ENCODE measurements around the gene FOSL1. TPM values are rescaled to one million over a fixed set of nuclear protein-coding genes. Genes with fewer than 3 reads are reported as not detected.

The FOSL1 gene
- total RNA-seq, 4 donors from 2014 or later: 11.9 to 72.7 (median 35.6) TPM

- TF ChIP-seq CTCF (IDR thresholded peaks at IDR 0.05) (no peak), POLR2A (IDR thresholded peaks at IDR 0.05) (no peak)
- peaks cover 0 to 19% (median 0%) of the 10 kb centered on the region in 3 donors for H3K4me1 ChIP-seq
- intact Hi-C loops (cut with DNase I): loop anchor here (5.0 kb wide), 1 partner anchor 106 kb away; no protein-coding TSS in a partner anchor
Observed at GRCh38 chr11:65880844-65881421, 19.3 kb downstream of the FOSL1 start.

GRCh38 chr11:65880027-65880426 lies 20.2 kb downstream of the FOSL1 start:
- Histone ChIP-seq H3K27ac (no peak overlapping the region), H3K27me3 (no peaks in the 10 kb centered on the region), H3K4me3 (peak overlapping the region in 1 of 4 donors; percentile 16), H3K36me3 (peaks cover 0 to 31% (median 8%) of the 10 kb centered on the region in 3 donors), H3K9me3 (no peaks in the 10 kb centered on the region), H3K4me1 (peaks cover 0 to 16% (median 0%) of the 10 kb centered on the region in 3 donors)
- DNase-seq: no peak
- intact Hi-C loops (cut with DNase I): loop anchor here (5.0 kb wide), 1 partner anchor 107 kb away; no protein-coding TSS in a partner anchor
- TF ChIP-seq CTCF (IDR thresholded peaks at IDR 0.05) (no peak), POLR2A (IDR thresholded peaks at IDR 0.05) (no peak)
- 51 to 59% methylated on average over 5 of the region's 7 CpGs for WGBS, 2 donors

More at GRCh38 chr11:65880844-65881421, 19.3 kb downstream of the FOSL1 start:
- 71 to 89% methylated on average over 3 to 4 of the region's 7 CpGs for WGBS, 2 donors
- DNase-seq: no peak
- Histone ChIP-seq H3K36me3 (peaks cover 0 to 40% (median 8%) of the 10 kb centered on the region in 3 donors), H3K27me3 (no peaks in the 10 kb centered on the region), H3K9me3 (no peaks in the 10 kb centered on the region), H3K4me3 (no peak overlapping the region), H3K27ac (peak overlapping the region in 1 of 4 donors; percentile 13)

GRCh38 chr11:65879617-65880016 lies 20.6 kb downstream of the FOSL1 start, which contains the start of gene CTSW:
Gene CTSW, plus strand, starts transcription at chr11:65879837. Its CDS starts 18 bp downstream, at chr11:65879855.
- intact Hi-C loops (cut with DNase I): loop anchor here (5.0 kb wide), 1 partner anchor 108 kb away; no protein-coding TSS in a partner anchor
- peaks cover 0 to 12% (median 0%) of the 10 kb centered on the region in 3 donors for H3K4me1 ChIP-seq
- H3K4me3 ChIP-seq: peak within 1 kb of the TSS in 1 of 4 donors; percentile 16
- peaks cover 0 to 28% (median 8%) of the 10 kb centered on the region in 3 donors for H3K36me3 ChIP-seq
- no peak for DNase-seq
- peak within 1 kb of the TSS in 1 of 4 donors; percentile 13 for H3K27ac ChIP-seq
- TF ChIP-seq POLR2A (IDR thresholded peaks at IDR 0.05) (no peak), CTCF (IDR thresholded peaks at IDR 0.05) (no peak)
- 28 to 48% methylated on average over 4 to 6 of the region's 7 CpGs for WGBS, 2 donors
- no peaks in the 10 kb centered on the region for H3K27me3 ChIP-seq
- H3K9me3 ChIP-seq: no peaks in the 10 kb centered on the region

GRCh38 chr11:65873318-65874156 lies 26.7 kb downstream of the FOSL1 start:
- H3K27ac ChIP-seq: peak overlapping the region; percentile 81 to 95 (median 87)
- H3K4me1 ChIP-seq: peaks cover 16 to 46% (median 18%) of the 10 kb centered on the region in 3 donors
- WGBS, 2 donors: 15 to 38% methylated on average over 6 to 18 of the region's 54 CpGs
- H3K4me3 ChIP-seq: peak overlapping the region; percentile 35 to 73 (median 61)
- peak; percentile 66 for DNase-seq
- no peaks in the 10 kb centered on the region for H3K9me3 ChIP-seq
- intact Hi-C loops (cut with DNase I): no loop called here
- H3K36me3 ChIP-seq: no peaks in the 10 kb centered on the region
- no peaks in the 10 kb centered on the region for H3K27me3 ChIP-seq
- TF ChIP-seq CTCF (IDR thresholded peaks at IDR 0.05) (peak in 1 of 6 experiments; percentile 21), POLR2A (IDR thresholded peaks at IDR 0.05) (peak in 3 of 4 donors; percentile 48 to 94 (median 58))
